Gastrocnemius medialis (tissue), 4 donors: ENCODE data around the gene KCND3. TPM values are rescaled to one million over a fixed set of nuclear protein-coding genes. Genes with fewer than 3 reads are reported as not detected.

ENCODE experiments used
- ATAC-seq, 2 donors: fragments of 150-250 bp; one replicate each; pipeline ENCODE4 v1.9.1; 2016
- DNase-seq, 2 donors: peaks; one replicate each; pipeline ENCODE4 v3.0.0-alpha.2; 2019
- H3K27ac ChIP-seq, 4 donors: fragments of 200-600 bp; sonication (generic); 1 replicate in 1 of 4; 2 replicates in 3 of 4; pipeline ENCODE4 v1.5.1; 2016 to 2018; ENCODE audit warnings: mild to moderate bottlenecking in 2 of 4, moderate library complexity in 1 of 4
- H3K27me3 ChIP-seq, 3 donors: fragments of 200-600 bp; sonication (generic) in 2 of 3; 1 replicate in 1 of 3; 2 replicates in 2 of 3; pipeline versions ENCODE4 v1.5.1 to v1.6.0; 2016 to 2019; ENCODE audit warnings: mild to moderate bottlenecking in 1 of 3, moderate library complexity in 1 of 3
- H3K36me3 ChIP-seq, 2 donors: fragments of 200-600 bp; sonication (generic) in 1 of 2; one replicate each; pipeline ENCODE4 v1.5.1; 2017 to 2018
- H3K4me1 ChIP-seq, 2 donors: fragments of 200-600 bp; sonication (generic) in 1 of 2; one replicate each; pipeline ENCODE4 v1.5.1; 2016 to 2017; ENCODE audit warnings: mild to moderate bottlenecking in 2 of 2
- H3K4me3 ChIP-seq, 4 donors: fragments of 200-600 bp; sonication (generic) in 3 of 4; 1 replicate in 1 of 4; 2 replicates in 3 of 4; pipeline ENCODE4 v1.5.1; 2016 to 2019; ENCODE audit warnings: mild to moderate bottlenecking in 2 of 4
- H3K9me3 ChIP-seq, 3 donors: fragments of 200-600 bp; sonication (generic) in 2 of 3; 1 replicate in 1 of 3; 2 replicates in 2 of 3; pipeline ENCODE4 v1.5.1; 2016 to 2019
- POLR2A ChIP-seq, 2 donors: fragments of 450-650 bp; IDR thresholded peaks; one replicate each; pipeline ENCODE4 v1.6.1; 2017; ENCODE audit warnings: antibody characterized with exemption in 2 of 2, mild to moderate bottlenecking in 2 of 2, moderate library complexity in 2 of 2
- in situ Hi-C, 4 donors: fragments of 200-750 bp; cut with MboI; loops; one replicate each; pipeline versions ENCODE4 v1.15.0 to v1.8.0; 2017; ENCODE audit warnings: low sequenced_read_pairs in 4 of 4
- intact Hi-C: fragments of 100-400 bp; cut with DNase I; formaldehyde crosslinking; loops from one replicate; pipeline ENCODE4 v1.15.1; 2023; ENCODE audit warnings: low total_unique reads
- total RNA-seq, 4 donors: library from RNA; depleted of rRNA; stranded (reverse); fragments of >200 nt; gene quantifications; one replicate each; pipeline versions ENCODE4 v1.1.0 to v1.2.3, GENCODE V29; 2016
- TF ChIP-seq, protein P1 (sequence below), 5 experiments: fragments of 450-650 bp in 3 of 5; fragments of 200-600 bp in 2 of 5; sonication (generic) in 2 of 5; IDR thresholded peaks in 4 of 5; conservative IDR thresholded peaks in 1 of 5; 1 replicate in 4 of 5; 2 replicates in 1 of 5; pipeline ENCODE4 v1.5.1; 2016 to 2019; ENCODE audit warnings: antibody characterized with exemption in 5 of 5, mild to moderate bottlenecking in 3 of 5, moderate library complexity in 3 of 5

The KCND3 gene
- total RNA-seq, 4 donors from 2014 or later, result 1.2 to 2.6 (median 1.5) TPM

DNA sequence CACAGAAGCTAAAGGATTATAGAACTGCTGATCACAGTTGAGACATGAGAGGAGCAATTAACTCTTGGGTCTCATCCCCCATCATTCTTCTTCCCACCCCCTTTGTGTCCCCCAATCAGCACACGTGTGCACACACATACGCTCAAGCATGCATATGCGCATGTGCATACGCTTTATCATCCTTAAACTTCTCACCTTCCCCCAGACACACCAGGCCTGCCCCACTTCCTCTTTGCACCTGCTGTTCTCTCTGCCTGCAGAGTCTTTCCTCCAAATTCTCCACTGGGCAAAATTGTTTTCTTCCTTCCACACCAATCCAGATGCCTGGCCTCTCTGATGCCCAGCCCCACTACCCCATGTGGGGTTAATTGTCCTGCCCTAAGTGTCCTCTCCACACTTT is 13.0 kb upstream of the KCND3 start:
- intact Hi-C loops, result no loop called here
- DNase-seq, result no peak
- TF ChIP-seq, protein P1, sequence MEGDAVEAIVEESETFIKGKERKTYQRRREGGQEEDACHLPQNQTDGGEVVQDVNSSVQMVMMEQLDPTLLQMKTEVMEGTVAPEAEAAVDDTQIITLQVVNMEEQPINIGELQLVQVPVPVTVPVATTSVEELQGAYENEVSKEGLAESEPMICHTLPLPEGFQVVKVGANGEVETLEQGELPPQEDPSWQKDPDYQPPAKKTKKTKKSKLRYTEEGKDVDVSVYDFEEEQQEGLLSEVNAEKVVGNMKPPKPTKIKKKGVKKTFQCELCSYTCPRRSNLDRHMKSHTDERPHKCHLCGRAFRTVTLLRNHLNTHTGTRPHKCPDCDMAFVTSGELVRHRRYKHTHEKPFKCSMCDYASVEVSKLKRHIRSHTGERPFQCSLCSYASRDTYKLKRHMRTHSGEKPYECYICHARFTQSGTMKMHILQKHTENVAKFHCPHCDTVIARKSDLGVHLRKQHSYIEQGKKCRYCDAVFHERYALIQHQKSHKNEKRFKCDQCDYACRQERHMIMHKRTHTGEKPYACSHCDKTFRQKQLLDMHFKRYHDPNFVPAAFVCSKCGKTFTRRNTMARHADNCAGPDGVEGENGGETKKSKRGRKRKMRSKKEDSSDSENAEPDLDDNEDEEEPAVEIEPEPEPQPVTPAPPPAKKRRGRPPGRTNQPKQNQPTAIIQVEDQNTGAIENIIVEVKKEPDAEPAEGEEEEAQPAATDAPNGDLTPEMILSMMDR (IDR thresholded peaks at IDR 0.05 in 4 of 5, conservative IDR thresholded peaks at IDR 0.05 in 1 of 5), result no peak
- TF ChIP-seq POLR2A (IDR thresholded peaks at IDR 0.05), result no peak

GRCh38 chr1:112001436-112001835 is 12.0 kb upstream of the KCND3 start:
- ATAC-seq, result no peak
- no peaks in the 10 kb centered on the region for H3K36me3 ChIP-seq
- no peaks in the 10 kb centered on the region for H3K4me1 ChIP-seq
- no peak overlapping the region for H3K27ac ChIP-seq
- DNase-seq, result no peak
- H3K4me3 ChIP-seq, result no peak overlapping the region
- H3K9me3 ChIP-seq, result no peaks in the 10 kb centered on the region
- no peak for TF ChIP-seq POLR2A (IDR thresholded peaks at IDR 0.05)
- TF ChIP-seq, protein P1 (IDR thresholded peaks at IDR 0.05 in 4 of 5, conservative IDR thresholded peaks at IDR 0.05 in 1 of 5), result no peak
- intact Hi-C loops, result no loop called here
- in situ Hi-C loops, result no loop called here
- peaks cover 0 to 2% (median 0%) of the 10 kb centered on the region in 3 donors for H3K27me3 ChIP-seq

More for the DNA sequence above, 13.0 kb upstream of the KCND3 start:
- H3K27me3 ChIP-seq, result peaks cover 0 to 2% (median 0%) of the 10 kb centered on the region in 3 donors
- no peak overlapping the region for H3K27ac ChIP-seq
- H3K36me3 ChIP-seq, result no peaks in the 10 kb centered on the region
- no peak for ATAC-seq
- H3K4me3 ChIP-seq, result no peak overlapping the region
- in situ Hi-C loops, result no loop called here
- H3K4me1 ChIP-seq, result no peaks in the 10 kb centered on the region
- no peaks in the 10 kb centered on the region for H3K9me3 ChIP-seq

DNA sequence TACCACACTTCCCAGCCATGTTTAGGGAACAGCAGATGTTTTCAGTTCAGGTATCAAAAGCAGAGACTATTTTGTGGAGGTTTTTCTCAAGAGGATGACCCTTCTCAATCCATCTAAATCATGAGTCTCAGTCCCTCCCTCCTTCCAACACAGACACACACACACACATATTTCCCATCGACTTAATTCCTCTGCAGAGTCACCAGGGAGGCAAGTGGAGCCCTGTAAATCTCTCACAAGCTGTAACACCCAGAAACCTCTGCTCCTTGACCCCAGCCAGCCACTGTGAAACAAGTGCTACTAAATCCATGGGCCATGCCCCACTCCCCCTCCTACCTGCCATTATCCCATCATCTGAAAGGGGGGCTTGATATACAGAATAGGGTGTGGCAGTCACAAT is 10.6 kb upstream of the KCND3 start:
- H3K27ac ChIP-seq, result no peak overlapping the region
- in situ Hi-C loops, result no loop called here
- TF ChIP-seq, protein P1 (IDR thresholded peaks at IDR 0.05 in 4 of 5, conservative IDR thresholded peaks at IDR 0.05 in 1 of 5), result no peak
- TF ChIP-seq POLR2A (IDR thresholded peaks at IDR 0.05), result no peak
- H3K4me1 ChIP-seq, result no peaks in the 10 kb centered on the region
- DNase-seq, result no peak
- H3K4me3 ChIP-seq, result no peak overlapping the region
- ATAC-seq, result no peak
- H3K27me3 ChIP-seq, result peaks cover 0 to 2% (median 0%) of the 10 kb centered on the region in 3 donors
- no peaks in the 10 kb centered on the region for H3K9me3 ChIP-seq
- intact Hi-C loops, result no loop called here
- no peaks in the 10 kb centered on the region for H3K36me3 ChIP-seq

DNA sequence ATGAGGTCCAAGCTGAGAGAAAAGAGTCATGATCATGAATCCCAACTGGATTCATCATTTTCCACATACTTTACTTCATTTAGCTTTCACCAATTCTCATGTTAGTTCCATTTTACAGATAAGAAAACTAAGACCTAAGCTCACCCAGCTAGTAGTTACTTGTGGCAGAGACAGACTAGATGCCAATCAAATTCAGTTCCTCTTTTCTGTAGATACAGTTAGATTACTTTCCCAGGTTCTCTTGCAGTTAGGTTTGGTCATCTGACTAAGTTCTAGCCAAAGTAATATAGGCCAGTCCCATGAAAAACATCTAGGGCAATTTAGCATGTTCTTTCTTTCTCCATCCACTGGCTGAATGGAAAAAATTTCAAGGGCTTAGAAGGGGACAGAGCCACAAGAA is 8.9 kb upstream of the KCND3 start:
- Histone ChIP-seq H3K9me3 (no peaks in the 10 kb centered on the region), H3K27me3 (peaks cover 0 to 2% (median 0%) of the 10 kb centered on the region in 3 donors), H3K4me1 (no peaks in the 10 kb centered on the region), H3K27ac (no peak overlapping the region), H3K4me3 (no peak overlapping the region), H3K36me3 (no peaks in the 10 kb centered on the region)
- intact Hi-C loops, result no loop called here
- TF ChIP-seq POLR2A (IDR thresholded peaks at IDR 0.05), result no peak
- TF ChIP-seq, protein P1 (IDR thresholded peaks at IDR 0.05 in 4 of 5, conservative IDR thresholded peaks at IDR 0.05 in 1 of 5), result no peak
- DNase-seq, result no peak
- no peak for ATAC-seq
- in situ Hi-C loops, result loop anchor here in 2 of 4 donors (25.0 kb wide), 1 partner anchor 211 kb away; no protein-coding TSS in a partner anchor

DNA sequence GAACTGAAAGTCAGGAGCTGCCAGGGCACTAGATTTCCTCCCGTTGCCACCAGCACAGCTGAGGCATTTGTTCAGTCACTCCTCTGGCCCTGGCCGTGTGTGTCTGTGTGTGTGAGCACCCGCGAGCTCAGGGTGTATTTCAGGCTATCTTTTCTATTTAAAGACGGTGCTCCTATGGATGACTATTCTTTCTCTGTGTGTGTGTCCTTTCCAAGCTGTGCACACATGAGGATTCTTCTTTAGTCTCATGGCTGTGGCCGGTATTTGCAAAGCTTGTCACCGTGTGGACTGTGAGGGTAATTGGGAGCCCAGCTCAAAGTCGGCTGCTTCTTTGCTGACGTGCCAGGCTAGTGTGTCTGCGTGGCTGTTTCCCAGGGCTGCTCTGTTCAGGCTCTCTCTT is 3.0 kb upstream of the KCND3 start:
- Histone ChIP-seq H3K27ac (peak overlapping the region; percentile 64 to 84 (median 78)), H3K36me3 (no peaks in the 10 kb centered on the region), H3K27me3 (no peaks in the 10 kb centered on the region), H3K4me1 (peaks cover 17 to 28% of the 10 kb centered on the region in 2 donors), H3K9me3 (no peaks in the 10 kb centered on the region), H3K4me3 (peak overlapping the region in 1 of 4 donors; percentile 71)
- in situ Hi-C loops, result loop anchor here in 2 of 4 donors (25.0 kb wide), 1 partner anchor 205 kb away; no protein-coding TSS in a partner anchor
- TF ChIP-seq, protein P1 (IDR thresholded peaks at IDR 0.05 in 4 of 5, conservative IDR thresholded peaks at IDR 0.05 in 1 of 5), result no peak
- TF ChIP-seq POLR2A (IDR thresholded peaks at IDR 0.05), result no peak
- ATAC-seq (no peak), DNase-seq (no peak)
- intact Hi-C loops, result loop anchor here (5.0 kb wide), 1 partner anchor 85 kb away; no protein-coding TSS in a partner anchor
